ENCODE results near the gene RNF183. TPM values are rescaled to one million over a fixed set of nuclear protein-coding genes. Genes with fewer than 3 reads are reported as not detected.

The RNF183 gene
- total RNA-seq, 1 donor = not detected

- no peak for TF ChIP-seq CTCF (IDR thresholded peaks at IDR 0.05; ENCODE audit: extremely low read depth, low read depth, low read length)
- H3K9me3 ChIP-seq (ENCODE audit: low read depth, low read length) = no peaks in the 10 kb centered on the region
- H2AFZ ChIP-seq (ENCODE audit: low read length) = no peak overlapping the region
- no peaks in the 10 kb centered on the region for H4K20me1 ChIP-seq (ENCODE audit: insufficient read depth, low read length)
- H3K36me3 ChIP-seq (ENCODE audit: insufficient read depth, low read length) = no peaks in the 10 kb centered on the region
- no peak overlapping the region for H3K4me3 ChIP-seq (ENCODE audit: insufficient read depth, low read length)
- H3K4me1 ChIP-seq (ENCODE audit: insufficient read depth, low read length) = no peaks in the 10 kb centered on the region
- H3K27me3 ChIP-seq (ENCODE audit: insufficient read depth, low read length) = peaks cover 5% of the 10 kb centered on the region
- H3K4me2 ChIP-seq (ENCODE audit: insufficient read depth, low read length) = no peak overlapping the region
- H3K27ac ChIP-seq (ENCODE audit: low read depth, low read length) = no peak overlapping the region
- no peaks in the 10 kb centered on the region for H3K79me2 ChIP-seq (ENCODE audit: insufficient read depth, low read length)
- no peak for DNase-seq (ENCODE audit: insufficient read length, low spot score, missing footprints)
These were observed 3.4 kb upstream of the RNF183 start for GRCh38 chr9:113306566-113306965.

GRCh38 chr9:113301548-113301947 lies 1.6 kb downstream of the RNF183 start:
- H3K4me1 ChIP-seq (ENCODE audit: insufficient read depth, low read length) = no peaks in the 10 kb centered on the region

GRCh38 chr9:113299800-113300292 lies 3.3 kb downstream of the RNF183 start:
- Histone ChIP-seq H3K4me3 (ENCODE audit: insufficient read depth, low read length) (no peak overlapping the region), H3K9me3 (ENCODE audit: low read depth, low read length) (no peaks in the 10 kb centered on the region), H3K27ac (ENCODE audit: low read depth, low read length) (no peak overlapping the region), H3K27me3 (ENCODE audit: insufficient read depth, low read length) (peaks cover 18% of the 10 kb centered on the region), H3K4me2 (ENCODE audit: insufficient read depth, low read length) (no peak overlapping the region), H2AFZ (ENCODE audit: low read length) (no peak overlapping the region), H3K79me2 (ENCODE audit: insufficient read depth, low read length) (no peaks in the 10 kb centered on the region), H3K36me3 (ENCODE audit: insufficient read depth, low read length) (no peaks in the 10 kb centered on the region), H4K20me1 (ENCODE audit: insufficient read depth, low read length) (no peaks in the 10 kb centered on the region), H3K4me1 (ENCODE audit: insufficient read depth, low read length) (no peaks in the 10 kb centered on the region)
- TF ChIP-seq CTCF (IDR thresholded peaks at IDR 0.05; ENCODE audit: extremely low read depth, low read depth, low read length) = no peak
- DNase-seq (ENCODE audit: insufficient read length, low spot score, missing footprints) = no peak

More at GRCh38 chr9:113301548-113301947, 1.6 kb downstream of the RNF183 start:
- H3K4me2 ChIP-seq (ENCODE audit: insufficient read depth, low read length) = no peak overlapping the region
- H3K36me3 ChIP-seq (ENCODE audit: insufficient read depth, low read length) = no peaks in the 10 kb centered on the region
- no peak overlapping the region for H3K4me3 ChIP-seq (ENCODE audit: insufficient read depth, low read length)
- H4K20me1 ChIP-seq (ENCODE audit: insufficient read depth, low read length) = no peaks in the 10 kb centered on the region
- no peak overlapping the region for H3K27ac ChIP-seq (ENCODE audit: low read depth, low read length)
- no peaks in the 10 kb centered on the region for H3K9me3 ChIP-seq (ENCODE audit: low read depth, low read length)
- no peak for TF ChIP-seq CTCF (IDR thresholded peaks at IDR 0.05; ENCODE audit: extremely low read depth, low read depth, low read length)
- no peaks in the 10 kb centered on the region for H3K79me2 ChIP-seq (ENCODE audit: insufficient read depth, low read length)
- no peak for DNase-seq (ENCODE audit: insufficient read length, low spot score, missing footprints)
- peaks cover 18% of the 10 kb centered on the region for H3K27me3 ChIP-seq (ENCODE audit: insufficient read depth, low read length)
- H2AFZ ChIP-seq (ENCODE audit: low read length) = no peak overlapping the region

- Histone ChIP-seq H3K36me3 (ENCODE audit: insufficient read depth, low read length) (no peaks in the 10 kb centered on the region), H3K9me3 (ENCODE audit: low read depth, low read length) (no peaks in the 10 kb centered on the region)
These were observed 4.0 kb downstream of the RNF183 start for GRCh38 chr9:113298924-113299770.

More at GRCh38 chr9:113298924-113299770, 4.0 kb downstream of the RNF183 start:
- no peaks in the 10 kb centered on the region for H4K20me1 ChIP-seq (ENCODE audit: insufficient read depth, low read length)
- H3K4me3 ChIP-seq (ENCODE audit: insufficient read depth, low read length) = no peak overlapping the region
- no peak for DNase-seq (ENCODE audit: insufficient read length, low spot score, missing footprints)
- H3K27me3 ChIP-seq (ENCODE audit: insufficient read depth, low read length) = peaks cover 18% of the 10 kb centered on the region
- H3K4me1 ChIP-seq (ENCODE audit: insufficient read depth, low read length) = no peaks in the 10 kb centered on the region
- no peak overlapping the region for H2AFZ ChIP-seq (ENCODE audit: low read length)
- H3K4me2 ChIP-seq (ENCODE audit: insufficient read depth, low read length) = no peak overlapping the region
- no peak overlapping the region for H3K27ac ChIP-seq (ENCODE audit: low read depth, low read length)
- H3K79me2 ChIP-seq (ENCODE audit: insufficient read depth, low read length) = no peaks in the 10 kb centered on the region
- TF ChIP-seq CTCF (IDR thresholded peaks at IDR 0.05; ENCODE audit: extremely low read depth, low read depth, low read length) = no peak

Measured in osteoblast (primary cell).